H9 (cell line): ENCODE data around the gene LITAFD. TPM values are rescaled to one million over a fixed set of nuclear protein-coding genes. Genes with fewer than 3 reads are reported as not detected.

Source experiments
- DNase-seq: peaks from one replicate; pipeline ENCODE4 v3.0.0-alpha.2; 2017
- H2AFZ ChIP-seq: one replicate; pipeline ENCODE4 v1.6.1; 2013; ENCODE audit warnings: mild to moderate bottlenecking, low read length, control low read depth, moderate library complexity
- H2AK5ac ChIP-seq: 2 replicates; pipeline ENCODE4 v1.6.1; 2013; ENCODE audit warnings: low read length, control low read depth, mixed read lengths; ENCODE audit not compliant: insufficient read length
- H2BK120ac ChIP-seq: one replicate; pipeline ENCODE4 v1.6.1; 2013; ENCODE audit warnings: low read depth, mild to moderate bottlenecking, low read length, control low read depth, inconsistent platforms; ENCODE audit not compliant: poor library complexity, severe bottlenecking
- H2BK12ac ChIP-seq: 2 replicates; pipeline ENCODE4 v1.6.1; 2013; ENCODE audit warnings: low read length, control low read depth, mixed read lengths, low read depth; ENCODE audit not compliant: insufficient read length
- H2BK15ac ChIP-seq: 2 replicates; pipeline ENCODE4 v1.6.1; 2013; ENCODE audit warnings: low read depth, low read length, control low read depth
- H2BK20ac ChIP-seq: one replicate; pipeline ENCODE4 v1.6.1; 2013; ENCODE audit warnings: low read depth, mild to moderate bottlenecking, low read length, control low read depth, inconsistent platforms; ENCODE audit not compliant: poor library complexity, severe bottlenecking
- H2BK5ac ChIP-seq: 2 replicates; pipeline ENCODE4 v1.6.1; 2013; ENCODE audit warnings: low read length, control low read depth, mixed read lengths; ENCODE audit not compliant: insufficient read length
- H3K14ac ChIP-seq: 2 replicates; pipeline ENCODE4 v1.6.1; 2013; ENCODE audit warnings: low read length, control low read depth; ENCODE audit not compliant: insufficient read depth
- H3K18ac ChIP-seq: 2 replicates; pipeline ENCODE4 v1.6.1; 2013; ENCODE audit warnings: low read depth, mild to moderate bottlenecking, mixed read lengths, low read length, control low read depth; ENCODE audit not compliant: insufficient read length
- H3K23ac ChIP-seq: 2 replicates; pipeline ENCODE4 v1.6.1; 2013; ENCODE audit warnings: low read length, control low read depth, mixed read lengths, low read depth; ENCODE audit not compliant: insufficient read length
- H3K23me2 ChIP-seq: 2 replicates; pipeline ENCODE4 v1.6.1; 2013; ENCODE audit warnings: low read depth, mild to moderate bottlenecking, mixed read lengths, low read length, control low read depth; ENCODE audit not compliant: insufficient read length, poor library complexity, severe bottlenecking
- H3K27ac ChIP-seq: 2 replicates; pipeline ENCODE4 v1.5.1; 2013; ENCODE audit warnings: low read length, control low read depth, mixed read lengths, low read depth; ENCODE audit not compliant: insufficient read length
- H3K27me3 ChIP-seq: 2 replicates; pipeline ENCODE4 v1.6.1; 2013; ENCODE audit warnings: low read length, control low read depth, inconsistent platforms; ENCODE audit not compliant: insufficient read depth
- H3K4ac ChIP-seq: 2 replicates; pipeline ENCODE4 v1.6.1; 2013; ENCODE audit warnings: low read depth, mild to moderate bottlenecking, control low read depth, inconsistent platforms, low read length, moderate library complexity
- H3K4me1 ChIP-seq: 2 replicates; pipeline ENCODE4 v1.6.1; 2013; ENCODE audit warnings: low read length, control low read depth, inconsistent platforms; ENCODE audit not compliant: insufficient read depth
- H3K4me2 ChIP-seq: 2 replicates; pipeline ENCODE4 v1.6.1; 2013; ENCODE audit warnings: low read length, control low read depth, mixed read lengths; ENCODE audit not compliant: insufficient read length, insufficient read depth
- H3K56ac ChIP-seq: 2 replicates; pipeline ENCODE4 v1.6.1; 2013; ENCODE audit warnings: low read depth, mild to moderate bottlenecking, mixed read lengths, low read length, control low read depth; ENCODE audit not compliant: insufficient read length
- H3K79me1 ChIP-seq: 2 replicates; pipeline ENCODE4 v1.6.1; 2013; ENCODE audit warnings: low read depth, mild to moderate bottlenecking, moderate library complexity, low read length, control low read depth, inconsistent platforms; ENCODE audit not compliant: insufficient read depth, poor library complexity, severe bottlenecking
- H3K79me2 ChIP-seq: 2 replicates; pipeline ENCODE4 v1.6.1; 2013; ENCODE audit warnings: low read length, control low read depth, inconsistent platforms; ENCODE audit not compliant: insufficient read depth
- H3K9ac ChIP-seq: 2 replicates; pipeline ENCODE4 v1.6.1; 2013; ENCODE audit warnings: low read length, control low read depth, mixed read lengths; ENCODE audit not compliant: insufficient read length; ENCODE audit errors: extremely low read depth
- H3K9me3 ChIP-seq: one replicate; pipeline ENCODE4 v1.6.1; 2013; ENCODE audit warnings: low read depth, low read length, inconsistent platforms; ENCODE audit not compliant: control insufficient read depth
- H3T11ph ChIP-seq: one replicate; pipeline ENCODE4 v1.6.1; 2013; ENCODE audit warnings: mild to moderate bottlenecking, low read length, control low read depth, inconsistent platforms
- H4K20me1 ChIP-seq: one replicate; pipeline ENCODE4 v1.6.1; 2013; ENCODE audit not compliant: control insufficient read depth, insufficient read length, insufficient read depth
- H4K5ac ChIP-seq: 2 replicates; pipeline ENCODE4 v1.6.1; 2013; ENCODE audit warnings: low read depth, mild to moderate bottlenecking, mixed read lengths, low read length, control low read depth; ENCODE audit not compliant: insufficient read length
- H4K8ac ChIP-seq: replicated peaks from 2 replicates; pipeline ENCODE4 v1.6.1; 2013; ENCODE audit warnings: low read length, control low read depth, mixed read lengths, low read depth; ENCODE audit not compliant: insufficient read length
- H4K91ac ChIP-seq: 2 replicates; pipeline ENCODE4 v1.6.1; 2013; ENCODE audit warnings: low read depth, mild to moderate bottlenecking, moderate library complexity, mixed read lengths, low read length, control low read depth; ENCODE audit not compliant: insufficient read length
- H3K27ac Mint-ChIP-seq, 3 experiments: 2 replicates in 2 of 3; 3 replicates in 1 of 3; pipeline ENCODE4 v1.8.0; 2020 to 2021; ENCODE audit warnings: mixed read lengths in 3 of 3, mild to moderate bottlenecking in 1 of 3, moderate library complexity in 1 of 3
- H3K27me3 Mint-ChIP-seq: 2 replicates; pipeline ENCODE4 v1.8.0; 2021; ENCODE audit warnings: low read depth, mild to moderate bottlenecking, moderate library complexity, mixed read lengths
- H3K36me3 Mint-ChIP-seq, 3 experiments: 2 replicates in 2 of 3; 3 replicates in 1 of 3; pipeline ENCODE4 v1.8.0; 2020 to 2021; ENCODE audit warnings: low read depth in 3 of 3, mixed read lengths in 3 of 3; ENCODE audit not compliant: insufficient read depth in 1 of 3
- H3K4me1 Mint-ChIP-seq, 2 experiments: 2 replicates each; pipeline ENCODE4 v1.8.0; 2020; ENCODE audit warnings: mixed read lengths in 2 of 2
- H3K4me3 Mint-ChIP-seq, 2 experiments: 2 replicates in 1 of 2; 3 replicates in 1 of 2; pipeline ENCODE4 v1.8.0; 2020 to 2021; ENCODE audit warnings: mild to moderate bottlenecking in 2 of 2, mixed read lengths in 2 of 2, moderate library complexity in 1 of 2
- H3K9me3 Mint-ChIP-seq, 2 experiments: 2 replicates in 1 of 2; 3 replicates in 1 of 2; pipeline ENCODE4 v1.8.0; 2020; ENCODE audit warnings: mild to moderate bottlenecking in 2 of 2, mixed read lengths in 2 of 2, moderate library complexity in 1 of 2
- WGBS: extraction: QIAGEN DNeasy Blood & Tissue Kit; methylation state at CpG from one replicate; pipeline ENCODE4 v1.1.7; 2013; ENCODE audit warnings: missing lambda C conversion rate, low lambda C conversion rate, mixed read lengths; ENCODE audit not compliant: insufficient read length; ENCODE audit errors: extremely low coverage; 5-methylcytosine and 5-hydroxymethylcytosine counted together
- total RNA-seq: library from RNA; stranded (reverse); gene quantifications from 2 replicates; pipeline ENCODE4 v1.2.1, GENCODE V29; 2021
- TF ChIP-seq, protein P1 (sequence below): fragments of 200-600 bp; sonication (generic); conservative IDR thresholded peaks from 3 replicates; pipeline ENCODE4 v1.8.0; 2021; ENCODE audit warnings: antibody characterized with exemption, mild to moderate bottlenecking

Gene LITAFD
- total RNA-seq, 1 experiment from 2014 or later, result not detected

DNA sequence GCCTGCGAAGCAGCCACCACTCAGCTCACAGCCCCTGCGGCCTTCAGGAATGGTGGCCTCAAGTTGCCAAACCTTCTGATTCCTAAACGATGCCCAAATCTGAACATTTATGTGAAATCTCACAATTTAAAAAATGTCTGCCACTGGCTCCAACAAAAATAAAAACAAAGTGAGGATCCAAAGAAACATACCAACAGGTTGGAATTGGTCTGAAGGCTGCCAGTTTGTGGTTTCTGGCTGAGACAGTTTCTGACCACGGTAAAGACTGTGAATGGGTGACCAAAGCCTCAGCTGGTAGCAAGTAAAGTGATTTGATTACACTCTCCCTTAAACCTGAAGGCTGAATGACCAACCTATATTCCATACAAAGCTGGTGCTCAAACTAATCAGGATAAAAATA is 24.9 kb downstream of the LITAFD start:
- Mint-ChIP-seq H3K36me3 (peaks cover 66 to 88% (median 79%) of the 10 kb centered on the region in 3 experiments; a peak in 6 of 7 replicates), H3K9me3 (no peaks in the 10 kb centered on the region), H3K27ac (no peak overlapping the region), H3K4me3 (no peak overlapping the region), H3K27me3 (no peaks in the 10 kb centered on the region), H3K4me1 (peaks cover 16% of the 10 kb centered on the region in 2 experiments)
- Histone ChIP-seq H2AK5ac (no peak overlapping the region), H2BK15ac (no peak overlapping the region), H2BK20ac (no peak overlapping the region), H2BK120ac (no peak overlapping the region), H2AFZ (no peak overlapping the region), H3K4me2 (no peak overlapping the region), H3K27me3 (no peaks in the 10 kb centered on the region), H3K27ac (no peak overlapping the region), H3K23me2 (no peaks in the 10 kb centered on the region), H4K5ac (no peak overlapping the region), H2BK12ac (no peak overlapping the region), H3K9me3 (no peaks in the 10 kb centered on the region), H3K23ac (no peak overlapping the region), H4K8ac (no peak overlapping the region), H3K4ac (no peak overlapping the region), H3K56ac (no peak overlapping the region), H3K9ac (no peak overlapping the region), H3K79me2 (no peaks in the 10 kb centered on the region; the same call in 1 of the 2 replicates), H3K4me1 (no peaks in the 10 kb centered on the region), H4K91ac (no peak overlapping the region), H2BK5ac (no peak overlapping the region), H3K14ac (no peak overlapping the region), H3K79me1 (peaks cover 5% of the 10 kb centered on the region), H3K18ac (no peak overlapping the region), H4K20me1 (no peaks in the 10 kb centered on the region), H3T11ph (no peak overlapping the region)
- TF ChIP-seq, protein P1, sequence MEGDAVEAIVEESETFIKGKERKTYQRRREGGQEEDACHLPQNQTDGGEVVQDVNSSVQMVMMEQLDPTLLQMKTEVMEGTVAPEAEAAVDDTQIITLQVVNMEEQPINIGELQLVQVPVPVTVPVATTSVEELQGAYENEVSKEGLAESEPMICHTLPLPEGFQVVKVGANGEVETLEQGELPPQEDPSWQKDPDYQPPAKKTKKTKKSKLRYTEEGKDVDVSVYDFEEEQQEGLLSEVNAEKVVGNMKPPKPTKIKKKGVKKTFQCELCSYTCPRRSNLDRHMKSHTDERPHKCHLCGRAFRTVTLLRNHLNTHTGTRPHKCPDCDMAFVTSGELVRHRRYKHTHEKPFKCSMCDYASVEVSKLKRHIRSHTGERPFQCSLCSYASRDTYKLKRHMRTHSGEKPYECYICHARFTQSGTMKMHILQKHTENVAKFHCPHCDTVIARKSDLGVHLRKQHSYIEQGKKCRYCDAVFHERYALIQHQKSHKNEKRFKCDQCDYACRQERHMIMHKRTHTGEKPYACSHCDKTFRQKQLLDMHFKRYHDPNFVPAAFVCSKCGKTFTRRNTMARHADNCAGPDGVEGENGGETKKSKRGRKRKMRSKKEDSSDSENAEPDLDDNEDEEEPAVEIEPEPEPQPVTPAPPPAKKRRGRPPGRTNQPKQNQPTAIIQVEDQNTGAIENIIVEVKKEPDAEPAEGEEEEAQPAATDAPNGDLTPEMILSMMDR, result no peak
- no CpG with 5 or more reads among the region's 4 CpGs for WGBS
- DNase-seq, result no peak
